HEK293 (cell line): ENCODE measurements around the gene FABP7.

ENCODE experiments used
- CTCF ChIA-PET: fragments of 350-600 bp; formaldehyde crosslinking; extraction: SDS; loops from one replicate; lab custom pipeline; 2021; ENCODE audit warnings: antibody characterized with exemption; lab: Yijun Ruan, JAX
- POLR2A ChIA-PET: fragments of 300-600 bp; formaldehyde crosslinking; extraction: SDS; loops from one replicate; lab custom pipeline; 2020; ENCODE audit warnings: antibody characterized with exemption, inconsistent platforms; lab: Yijun Ruan, JAX
- H3K27ac ChIP-seq: fragments of 200-500 bp; sonication (Bioruptor generic); 2 replicates; pipeline ENCODE4 v1.5.1; 2014; ENCODE audit warnings: low read depth, low read length, control low read depth, inconsistent platforms; ENCODE audit errors: extremely low read depth
- H3K36me3 ChIP-seq, 2 experiments: fragments of 200-500 bp in 1 of 2; sonication (Bioruptor generic) in 1 of 2; 1 replicate in 1 of 2; 2 replicates in 1 of 2; pipeline ENCODE4 v1.5.1; 2014 to 2017; ENCODE audit warnings: inconsistent platforms in 2 of 2, low read length in 2 of 2; ENCODE audit not compliant: control insufficient read depth in 2 of 2, insufficient read depth in 1 of 2
- H3K4me1 ChIP-seq: fragments of 200-500 bp; sonication (Bioruptor generic); 2 replicates; pipeline ENCODE4 v1.5.1; 2014; ENCODE audit warnings: mild to moderate bottlenecking, low read length, inconsistent platforms; ENCODE audit not compliant: control insufficient read depth, insufficient read depth
- H3K4me3 ChIP-seq: 2 replicates; pipeline ENCODE4 v1.5.1; 2011; ENCODE audit warnings: low read depth, mild to moderate bottlenecking, control low read depth, low read length, moderate library complexity
- H3K9me3 ChIP-seq: fragments of 200-500 bp; sonication (Bioruptor generic); 2 replicates; pipeline ENCODE4 v1.5.1; 2014; ENCODE audit warnings: low read depth, low read length, inconsistent platforms; ENCODE audit not compliant: control insufficient read depth, insufficient read depth
- GFI1B ChIP-seq: fragments of 450-650 bp; formaldehyde crosslinking; IDR thresholded peaks from 2 replicates; pipeline ENCODE4 v1.5.1; 2016; ENCODE audit warnings: missing biosample characterization, missing genetic modification characterization
- GLI2 ChIP-seq: fragments of 450-650 bp; formaldehyde crosslinking; IDR thresholded peaks from 2 replicates; pipeline ENCODE4; 2017; ENCODE audit warnings: missing biosample characterization, missing genetic modification characterization, low read depth, borderline replicate concordance
- KLF16 ChIP-seq: fragments of 450-650 bp; formaldehyde crosslinking; IDR thresholded peaks from 2 replicates; pipeline ENCODE4 v1.5.1; 2017; ENCODE audit warnings: missing biosample characterization, missing genetic modification characterization
- KLF9 ChIP-seq: fragments of 450-650 bp; formaldehyde crosslinking; IDR thresholded peaks from 2 replicates; pipeline ENCODE4 v1.5.1; 2016; ENCODE audit warnings: missing biosample characterization, missing genetic modification characterization, low read depth
- OSR2 ChIP-seq: fragments of 450-650 bp; formaldehyde crosslinking; IDR thresholded peaks from 2 replicates; pipeline ENCODE4 v1.5.1; 2016; ENCODE audit warnings: missing biosample characterization, missing genetic modification characterization
- SCRT1 ChIP-seq: fragments of 450-650 bp; formaldehyde crosslinking; IDR thresholded peaks from 2 replicates; pipeline ENCODE4 v1.5.1; 2016; ENCODE audit warnings: missing biosample characterization, missing genetic modification characterization, borderline replicate concordance
- SP3 ChIP-seq: fragments of 450-650 bp; formaldehyde crosslinking; IDR thresholded peaks from 2 replicates; pipeline ENCODE4 v1.5.1; 2016; ENCODE audit warnings: missing biosample characterization, missing genetic modification characterization
- ZBTB1 ChIP-seq: fragments of 450-650 bp; formaldehyde crosslinking; IDR thresholded peaks from 2 replicates; pipeline ENCODE4 v1.5.1; 2016; ENCODE audit warnings: missing biosample characterization, missing genetic modification characterization
- ZNF174 ChIP-seq: fragments of 450-650 bp; formaldehyde crosslinking; IDR thresholded peaks from 2 replicates; pipeline ENCODE4 v1.5.0; 2017; ENCODE audit warnings: missing biosample characterization, mild to moderate bottlenecking, missing genetic modification characterization
- ZNF184 ChIP-seq: fragments of 450-650 bp; IDR thresholded peaks from 2 replicates; pipeline ENCODE4 v1.5.1; 2018; ENCODE audit warnings: missing biosample characterization, mild to moderate bottlenecking, missing genetic modification characterization
- ZNF19 ChIP-seq: fragments of 450-650 bp; formaldehyde crosslinking; IDR thresholded peaks from 2 replicates; pipeline ENCODE4; 2016; ENCODE audit warnings: missing biosample characterization, missing genetic modification characterization, low read depth
- ZNF2 ChIP-seq: fragments of 450-650 bp; formaldehyde crosslinking; IDR thresholded peaks from 2 replicates; pipeline ENCODE4 v1.5.1; 2016; ENCODE audit warnings: missing biosample characterization, missing genetic modification characterization
- ZNF214 ChIP-seq: fragments of 450-650 bp; formaldehyde crosslinking; IDR thresholded peaks from 2 replicates; pipeline ENCODE4 v1.5.1; 2017; ENCODE audit warnings: missing biosample characterization, mild to moderate bottlenecking, missing genetic modification characterization, borderline replicate concordance
- ZNF600 ChIP-seq: fragments of 450-650 bp; formaldehyde crosslinking; IDR thresholded peaks from 2 replicates; pipeline ENCODE4 v1.5.1; 2016; ENCODE audit warnings: missing biosample characterization, missing genetic modification characterization
- ZNF610 ChIP-seq: fragments of 450-650 bp; formaldehyde crosslinking; IDR thresholded peaks from 2 replicates; pipeline ENCODE4 v1.5.1; 2016; ENCODE audit warnings: missing biosample characterization, missing genetic modification characterization, borderline replicate concordance
- ZNF626 ChIP-seq: fragments of 450-650 bp; sonication (Bioruptor Pico); formaldehyde crosslinking; IDR thresholded peaks from 2 replicates; pipeline ENCODE4 v1.5.1; 2018; ENCODE audit warnings: missing biosample characterization, missing genetic modification characterization, inconsistent platforms
- ZNF747 ChIP-seq: fragments of 450-650 bp; formaldehyde crosslinking; IDR thresholded peaks from 2 replicates; pipeline ENCODE4 v1.5.1; 2016; ENCODE audit warnings: missing biosample characterization, missing genetic modification characterization
- ZNF776 ChIP-seq: fragments of 450-650 bp; formaldehyde crosslinking; IDR thresholded peaks from 2 replicates; pipeline ENCODE4 v1.5.0; 2017; ENCODE audit warnings: missing biosample characterization, missing genetic modification characterization, borderline replicate concordance
- TF ChIP-seq, protein P1 (sequence below): fragments of 450-650 bp; formaldehyde crosslinking; IDR thresholded peaks from 2 replicates; pipeline ENCODE4 v1.5.1; 2016; ENCODE audit warnings: missing biosample characterization, missing genetic modification characterization
- TF ChIP-seq, protein P2 (sequence below): fragments of 450-650 bp; formaldehyde crosslinking; IDR thresholded peaks from 2 replicates; pipeline ENCODE4 v1.5.1; 2016; ENCODE audit warnings: missing biosample characterization, missing genetic modification characterization, low read depth
- TF ChIP-seq, protein P3 (sequence below): fragments of 450-650 bp; formaldehyde crosslinking; IDR thresholded peaks from 2 replicates; pipeline ENCODE4 v1.5.1; 2016; ENCODE audit warnings: missing biosample characterization, missing genetic modification characterization
- TF ChIP-seq, protein P4 (sequence below): fragments of 450-650 bp; formaldehyde crosslinking; IDR thresholded peaks from 2 replicates; pipeline ENCODE4 v1.5.1; 2017; ENCODE audit warnings: missing biosample characterization, missing genetic modification characterization

The FABP7 gene

DNA sequence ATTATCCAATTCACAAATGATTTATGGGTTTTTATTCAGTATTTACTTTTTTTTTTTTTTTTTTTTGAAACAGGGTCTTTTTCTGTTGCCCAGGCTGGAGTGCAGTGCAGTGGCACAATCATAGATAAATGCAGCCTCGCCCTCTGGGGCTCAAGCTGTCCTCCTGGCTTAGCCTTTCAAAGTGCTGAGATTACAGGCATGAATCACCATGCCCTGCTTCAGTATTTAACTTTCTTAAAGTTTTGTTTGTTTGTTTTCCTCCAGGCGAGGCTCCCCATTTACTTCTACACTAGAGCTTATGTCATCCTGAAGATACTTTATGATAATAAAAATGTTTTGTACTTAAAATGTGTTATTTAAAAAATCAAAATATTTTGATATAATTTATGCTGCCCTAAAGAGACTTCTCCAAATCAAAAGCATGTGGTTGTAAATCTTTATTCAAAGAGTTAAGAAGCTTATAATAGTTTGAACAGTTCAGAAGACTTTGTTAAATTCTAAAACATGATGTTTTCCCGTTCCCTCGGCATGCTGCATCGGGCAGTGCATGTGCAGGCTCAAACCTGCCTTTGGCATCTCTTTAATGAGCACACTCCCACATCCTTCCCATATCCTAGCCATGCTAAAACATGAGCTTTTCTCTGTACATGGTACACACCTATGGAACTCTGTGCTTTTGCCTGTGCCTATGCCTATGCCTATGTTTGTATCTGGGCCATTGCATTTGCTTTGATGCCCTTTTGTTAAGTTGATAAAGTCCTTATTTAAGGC is 20.6 kb downstream of the FABP7 start (continued):
- TF ChIP-seq, protein P1, sequence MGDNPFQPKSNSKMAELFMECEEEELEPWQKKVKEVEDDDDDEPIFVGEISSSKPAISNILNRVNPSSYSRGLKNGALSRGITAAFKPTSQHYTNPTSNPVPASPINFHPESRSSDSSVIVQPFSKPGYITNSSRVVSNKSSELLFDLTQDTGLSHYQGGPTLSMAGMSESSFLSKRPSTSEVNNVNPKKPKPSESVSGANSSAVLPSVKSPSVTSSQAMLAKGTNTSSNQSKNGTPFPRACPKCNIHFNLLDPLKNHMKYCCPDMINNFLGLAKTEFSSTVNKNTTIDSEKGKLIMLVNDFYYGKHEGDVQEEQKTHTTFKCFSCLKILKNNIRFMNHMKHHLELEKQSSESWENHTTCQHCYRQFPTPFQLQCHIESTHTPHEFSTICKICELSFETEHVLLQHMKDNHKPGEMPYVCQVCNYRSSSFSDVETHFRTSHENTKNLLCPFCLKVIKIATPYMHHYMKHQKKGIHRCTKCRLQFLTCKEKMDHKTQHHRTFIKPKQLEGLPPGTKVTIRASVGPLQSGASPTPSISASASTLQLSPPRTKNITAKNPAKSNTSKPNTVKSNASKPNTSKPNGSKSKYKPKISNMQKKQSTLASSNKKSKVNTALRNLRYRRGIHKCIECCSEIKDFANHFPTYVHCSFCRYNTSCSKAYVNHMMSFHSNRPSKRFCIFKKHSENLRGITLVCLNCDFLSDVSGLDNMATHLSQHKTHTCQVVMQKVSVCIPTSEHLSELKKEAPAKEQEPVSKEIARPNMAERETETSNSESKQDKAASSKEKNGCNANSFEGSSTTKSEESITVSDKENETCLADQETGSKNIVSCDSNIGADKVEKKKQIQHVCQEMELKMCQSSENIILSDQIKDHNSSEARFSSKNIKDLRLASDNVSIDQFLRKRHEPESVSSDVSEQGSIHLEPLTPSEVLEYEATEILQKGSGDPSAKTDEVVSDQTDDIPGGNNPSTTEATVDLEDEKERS, result no peak
- TF ChIP-seq GFI1B (tag by site-specific recombination) (peak; percentile 44; the same call in 1 of the 2 replicates), ZNF610 (tag by site-specific recombination) (no peak)

DNA sequence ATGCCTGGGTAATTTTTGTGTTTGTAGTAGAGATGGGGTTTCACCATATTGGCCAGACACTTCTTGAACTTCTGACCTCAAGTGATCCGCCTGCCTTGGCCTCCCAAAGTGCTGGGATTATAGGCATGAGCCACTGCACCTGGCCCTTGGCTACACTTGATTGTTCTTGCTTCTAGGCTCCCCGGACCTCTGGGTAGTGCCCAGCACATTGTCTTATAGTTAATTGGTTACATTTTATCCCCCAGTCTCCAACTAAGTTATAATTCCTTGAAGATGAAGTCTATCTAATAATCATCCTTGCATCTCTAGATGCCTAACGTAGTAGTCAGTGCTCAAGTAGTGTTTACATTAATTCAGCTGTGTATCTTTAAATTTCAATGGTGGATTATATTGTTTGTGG is 21.4 kb downstream of the FABP7 start:
- Histone ChIP-seq H3K27ac (no peak overlapping the region), H3K4me1 (peaks cover 3% of the 10 kb centered on the region; the same call in 1 of the 2 replicates), H3K36me3 (peaks cover 0 to 9% of the 10 kb centered on the region in 2 experiments; a peak in 1 of 3 replicates), H3K9me3 (no peaks in the 10 kb centered on the region), H3K4me3 (no peak overlapping the region)
- POLR2A ChIA-PET, result interaction anchor here (0.7 to 1.2 kb wide), 2 partner anchors 10 to 11 kb away, joined by 3 read pairs; no protein-coding TSS in a partner anchor
- CTCF ChIA-PET, result interaction anchor here (0.6 to 3.3 kb wide), 6 partner anchors 8 to 309 kb away, joined by 3 to 16 read pairs (median 8); partner anchors contain the start of gene SMPDL3A
- TF ChIP-seq OSR2 (tag by site-specific recombination), result no peak
- TF ChIP-seq, protein P1, result no peak
- no peak for TF ChIP-seq KLF16 (tag by site-specific recombination)
- TF ChIP-seq, protein P2, sequence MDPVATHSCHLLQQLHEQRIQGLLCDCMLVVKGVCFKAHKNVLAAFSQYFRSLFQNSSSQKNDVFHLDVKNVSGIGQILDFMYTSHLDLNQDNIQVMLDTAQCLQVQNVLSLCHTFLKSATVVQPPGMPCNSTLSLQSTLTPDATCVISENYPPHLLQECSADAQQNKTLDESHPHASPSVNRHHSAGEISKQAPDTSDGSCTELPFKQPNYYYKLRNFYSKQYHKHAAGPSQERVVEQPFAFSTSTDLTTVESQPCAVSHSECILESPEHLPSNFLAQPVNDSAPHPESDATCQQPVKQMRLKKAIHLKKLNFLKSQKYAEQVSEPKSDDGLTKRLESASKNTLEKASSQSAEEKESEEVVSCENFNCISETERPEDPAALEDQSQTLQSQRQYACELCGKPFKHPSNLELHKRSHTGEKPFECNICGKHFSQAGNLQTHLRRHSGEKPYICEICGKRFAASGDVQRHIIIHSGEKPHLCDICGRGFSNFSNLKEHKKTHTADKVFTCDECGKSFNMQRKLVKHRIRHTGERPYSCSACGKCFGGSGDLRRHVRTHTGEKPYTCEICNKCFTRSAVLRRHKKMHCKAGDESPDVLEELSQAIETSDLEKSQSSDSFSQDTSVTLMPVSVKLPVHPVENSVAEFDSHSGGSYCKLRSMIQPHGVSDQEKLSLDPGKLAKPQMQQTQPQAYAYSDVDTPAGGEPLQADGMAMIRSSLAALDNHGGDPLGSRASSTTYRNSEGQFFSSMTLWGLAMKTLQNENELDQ (tag by site-specific recombination), result no peak
- TF ChIP-seq, protein P3, sequence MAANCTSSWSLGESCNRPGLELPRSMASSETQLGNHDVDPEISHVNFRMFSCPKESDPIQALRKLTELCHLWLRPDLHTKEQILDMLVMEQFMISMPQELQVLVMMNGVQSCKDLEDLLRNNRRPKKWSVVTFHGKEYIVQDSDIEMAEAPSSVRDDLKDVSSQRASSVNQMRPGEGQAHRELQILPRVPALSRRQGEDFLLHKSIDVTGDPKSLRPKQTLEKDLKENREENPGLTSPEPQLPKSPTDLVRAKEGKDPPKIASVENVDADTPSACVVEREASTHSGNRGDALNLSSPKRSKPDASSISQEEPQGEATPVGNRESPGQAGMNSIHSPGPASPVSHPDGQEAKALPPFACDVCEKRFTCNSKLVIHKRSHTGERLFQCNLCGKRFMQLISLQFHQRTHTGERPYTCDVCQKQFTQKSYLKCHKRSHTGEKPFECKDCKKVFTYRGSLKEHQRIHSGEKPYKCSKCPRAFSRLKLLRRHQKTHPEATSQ, result no peak
- TF ChIP-seq, protein P4, sequence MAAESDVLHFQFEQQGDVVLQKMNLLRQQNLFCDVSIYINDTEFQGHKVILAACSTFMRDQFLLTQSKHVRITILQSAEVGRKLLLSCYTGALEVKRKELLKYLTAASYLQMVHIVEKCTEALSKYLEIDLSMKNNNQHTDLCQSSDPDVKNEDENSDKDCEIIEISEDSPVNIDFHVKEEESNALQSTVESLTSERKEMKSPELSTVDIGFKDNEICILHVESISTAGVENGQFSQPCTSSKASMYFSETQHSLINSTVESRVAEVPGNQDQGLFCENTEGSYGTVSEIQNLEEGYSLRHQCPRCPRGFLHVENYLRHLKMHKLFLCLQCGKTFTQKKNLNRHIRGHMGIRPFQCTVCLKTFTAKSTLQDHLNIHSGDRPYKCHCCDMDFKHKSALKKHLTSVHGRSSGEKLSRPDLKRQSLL (tag by site-specific recombination), result no peak
- no peak for TF ChIP-seq ZBTB1
- TF ChIP-seq SP3 (tag by site-specific recombination), result no peak
- TF ChIP-seq ZNF2, result no peak
- TF ChIP-seq ZNF214 (tag by site-specific recombination), result no peak
- TF ChIP-seq KLF9, result no peak
- TF ChIP-seq ZNF747 (tag by site-specific recombination), result no peak
- TF ChIP-seq ZNF19, result no peak
- no peak for TF ChIP-seq SCRT1 (tag by site-specific recombination)
- no peak for TF ChIP-seq ZNF626 (tag by site-specific recombination)
- TF ChIP-seq ZNF600 (tag by site-specific recombination), result no peak
- no peak for TF ChIP-seq ZNF776 (tag by site-specific recombination)
- TF ChIP-seq ZNF174 (tag by site-specific recombination), result no peak
- no peak for TF ChIP-seq ZNF184 (tag by site-specific recombination)
- no peak for TF ChIP-seq GLI2 (tag by site-specific recombination)
